PC-9 (cell line): ENCODE data around the gene WDR83. TPM values are rescaled to one million over a fixed set of nuclear protein-coding genes. Genes with fewer than 3 reads are reported as not detected.

Source experiments
- BruUV-seq: library from RNA; stranded (reverse); fragments of 400-500 nt; replicated peaks from 2 replicates; lab custom pipeline; 2021; lab: Mats Ljungman, UMichigan
- CTCF ChIA-PET: fragments of 300-600 bp; sonication (Branson Sonifier 250); formaldehyde crosslinking; loops from one replicate; lab custom pipeline; 2022; ENCODE audit warnings: antibody characterized with exemption; lab: Charles Lee
- POLR2A ChIA-PET: fragments of 300-600 bp; sonication (Branson Sonifier 250); formaldehyde crosslinking; loops from one replicate; lab custom pipeline; 2022; ENCODE audit warnings: antibody characterized with exemption; ENCODE audit not compliant: unreplicated experiment; lab: Charles Lee
- DNase-seq, 2 experiments: peaks; one replicate each; pipeline versions ENCODE4 v3.0.0 to v3.0.0-alpha.2; 2015 to 2022; ENCODE audit warnings: mixed read lengths in 1 of 2
- H2AFZ ChIP-seq: fragments of 200-600 bp; sonication (generic); 2 replicates; pipeline ENCODE4 v1.8.1; 2017; ENCODE audit warnings: antibody characterized with exemption
- H3F3A ChIP-seq: fragments of 200-600 bp; sonication (generic); 2 replicates; pipeline ENCODE4 v1.8.1; 2017; ENCODE audit warnings: antibody characterized with exemption, mild to moderate bottlenecking, low read depth; ENCODE audit not compliant: insufficient read depth
- H3K27ac ChIP-seq: fragments of 200-600 bp; sonication (generic); 2 replicates; pipeline ENCODE4 v1.6.1; 2016; ENCODE audit warnings: mixed run types
- H3K27me3 ChIP-seq: fragments of 200-600 bp; sonication (generic); 2 replicates; pipeline ENCODE4 v1.6.1; 2016; ENCODE audit warnings: low read depth, mixed run types; ENCODE audit not compliant: insufficient read depth
- H3K36me3 ChIP-seq: fragments of 200-600 bp; sonication (generic); 2 replicates; pipeline ENCODE4 v1.6.1; 2016; ENCODE audit warnings: low read depth, mixed run types
- H3K4me1 ChIP-seq: fragments of 200-600 bp; sonication (generic); replicated peaks from 2 replicates; pipeline ENCODE4 v1.6.1; 2016; ENCODE audit warnings: mixed run types; ENCODE audit not compliant: insufficient read depth
- H3K4me2 ChIP-seq: fragments of 200-600 bp; sonication (generic); 2 replicates; pipeline ENCODE4 v1.6.1; 2017; ENCODE audit warnings: mixed run types
- H3K4me3 ChIP-seq: fragments of 200-600 bp; sonication (generic); 2 replicates; pipeline ENCODE4 v1.6.1; 2016; ENCODE audit warnings: mixed run types
- H3K79me2 ChIP-seq: fragments of 200-600 bp; sonication (generic); 2 replicates; pipeline ENCODE4 v1.6.1; 2017; ENCODE audit warnings: low read depth, mixed run types
- H3K9me2 ChIP-seq: fragments of 200-600 bp; sonication (generic); 2 replicates; pipeline ENCODE4 v1.8.1; 2017; ENCODE audit warnings: mild to moderate bottlenecking; ENCODE audit not compliant: insufficient read depth
- H3K9me3 ChIP-seq: fragments of 200-600 bp; sonication (generic); 2 replicates; pipeline ENCODE4 v1.8.1; 2016; ENCODE audit warnings: low read depth; ENCODE audit not compliant: insufficient read depth
- H4K20me1 ChIP-seq: fragments of 200-600 bp; sonication (generic); 2 replicates; pipeline ENCODE4 v1.8.1; 2017; ENCODE audit not compliant: insufficient read depth
- CTCF ChIP-seq: fragments of 200-600 bp; sonication (generic); conservative IDR thresholded peaks from 2 replicates; pipeline ENCODE4 v1.6.1; 2017; ENCODE audit warnings: mixed run types, antibody characterized with exemption, mild to moderate bottlenecking, moderate library complexity
- EZH2 ChIP-seq: fragments of 200-600 bp; sonication (generic); IDR thresholded peaks from 2 replicates; pipeline ENCODE4 v1.8.0; 2017; ENCODE audit warnings: antibody characterized with exemption, low read depth
- intact Hi-C: fragments of 100-400 bp; cut with micrococcal nuclease; formaldehyde crosslinking; loops from one replicate; pipeline ENCODE4 v1.10.0; 2022; ENCODE audit not compliant: unreplicated experiment
- total RNA-seq: library from RNA; stranded (reverse); gene quantifications from 2 replicates; pipeline ENCODE4 v1.2.3, GENCODE V29; 2021

The WDR83 gene
- total RNA-seq, 1 experiment from 2014 or later = 12.9 TPM

GRCh38 chr19:12692960-12693359 lies 26.4 kb downstream of the WDR83 start:
- Histone ChIP-seq H3K9me3 (no peaks in the 10 kb centered on the region), H3K9me2 (no peaks in the 10 kb centered on the region), H3F3A (peaks cover 20% of the 10 kb centered on the region; the same call in 1 of the 2 replicates), H2AFZ (no peak overlapping the region), H3K4me3 (no peak overlapping the region), H3K36me3 (no peaks in the 10 kb centered on the region; the same call in 1 of the 2 replicates), H3K79me2 (peaks cover 26% of the 10 kb centered on the region), H3K4me2 (no peak overlapping the region), H3K27ac (no peak overlapping the region), H3K4me1 (peaks cover 8% of the 10 kb centered on the region; the same call in 1 of the 2 replicates), H4K20me1 (no peaks in the 10 kb centered on the region), H3K27me3 (no peaks in the 10 kb centered on the region)
- intact Hi-C loops = no loop called here
- BruUV-seq = no TSS peak
- POLR2A ChIA-PET = no interaction called here
- CTCF ChIA-PET = no interaction called here
- DNase-seq = no peak
- TF ChIP-seq CTCF (no peak), EZH2 (no peak)

GRCh38 chr19:12694641-12695040 lies 28.0 kb downstream of the WDR83 start:
- Histone ChIP-seq H3K36me3 (no peaks in the 10 kb centered on the region; the same call in 1 of the 2 replicates), H3K9me3 (no peaks in the 10 kb centered on the region), H3K27me3 (no peaks in the 10 kb centered on the region), H3K4me1 (peaks cover 8% of the 10 kb centered on the region; the same call in 1 of the 2 replicates), H3K4me2 (peak overlapping the region; percentile 95), H3K9me2 (no peaks in the 10 kb centered on the region), H3K4me3 (no peak overlapping the region; the same call in 1 of the 2 replicates), H3F3A (peaks cover 35% of the 10 kb centered on the region; the same call in 1 of the 2 replicates), H3K79me2 (peaks cover 26% of the 10 kb centered on the region), H4K20me1 (no peaks in the 10 kb centered on the region), H3K27ac (no peak overlapping the region), H2AFZ (no peak overlapping the region)
- BruUV-seq = no TSS peak
- CTCF ChIA-PET = interaction anchor here (0.6 kb wide), 1 partner anchor 102 kb away, joined by 3 read pairs; no protein-coding TSS in a partner anchor
- intact Hi-C loops = no loop called here
- POLR2A ChIA-PET = interaction anchor here (0.7 kb wide), 1 partner anchor 41 kb away, joined by 12 read pairs; no protein-coding TSS in a partner anchor
- no peak for TF ChIP-seq EZH2
- no peak for TF ChIP-seq CTCF
- no peak for DNase-seq

- Histone ChIP-seq H2AFZ (no peak overlapping the region), H3K79me2 (peaks cover 26% of the 10 kb centered on the region), H3F3A (peaks cover 36% of the 10 kb centered on the region; the same call in 1 of the 2 replicates), H4K20me1 (no peaks in the 10 kb centered on the region), H3K27ac (no peak overlapping the region), H3K9me2 (no peaks in the 10 kb centered on the region), H3K4me3 (peak overlapping the region; percentile 72), H3K4me1 (peaks cover 8% of the 10 kb centered on the region; the same call in 1 of the 2 replicates), H3K9me3 (no peaks in the 10 kb centered on the region), H3K36me3 (no peaks in the 10 kb centered on the region; the same call in 1 of the 2 replicates), H3K4me2 (peak overlapping the region; percentile 95), H3K27me3 (no peaks in the 10 kb centered on the region)
- ChIA-PET POLR2A (no interaction called here), CTCF (interaction anchor here (0.6 kb wide), 1 partner anchor 101 kb away, joined by 3 read pairs; no protein-coding TSS in a partner anchor)
- BruUV-seq = no TSS peak
- TF ChIP-seq EZH2 (no peak), CTCF (no peak)
- DNase-seq = no peak
- intact Hi-C loops = no loop called here
These were observed 28.5 kb downstream of the WDR83 start for GRCh38 chr19:12695096-12695495.
